Activated CD4-positive, alpha-beta T cell treated with anti-CD3 and anti-CD28 coated beads, Interleukin-2, Interleukin-4, amounts not matched to agents 100 ng/mL and 50 ng/mL, durations not matched to agents 16 hours and 8 hours (primary cell): Measurements from ENCODE around the gene PNLIPRP1.

ENCODE experiments used
- DNase-seq: peaks from one replicate; pipeline ENCODE4 v3.0.0-alpha.2; 2020; ENCODE audit warnings: low spot score

The PNLIPRP1 gene

GRCh38 chr10:116599991-116600390 lies 9.2 kb downstream of the PNLIPRP1 start:
- no peak for DNase-seq

DNA sequence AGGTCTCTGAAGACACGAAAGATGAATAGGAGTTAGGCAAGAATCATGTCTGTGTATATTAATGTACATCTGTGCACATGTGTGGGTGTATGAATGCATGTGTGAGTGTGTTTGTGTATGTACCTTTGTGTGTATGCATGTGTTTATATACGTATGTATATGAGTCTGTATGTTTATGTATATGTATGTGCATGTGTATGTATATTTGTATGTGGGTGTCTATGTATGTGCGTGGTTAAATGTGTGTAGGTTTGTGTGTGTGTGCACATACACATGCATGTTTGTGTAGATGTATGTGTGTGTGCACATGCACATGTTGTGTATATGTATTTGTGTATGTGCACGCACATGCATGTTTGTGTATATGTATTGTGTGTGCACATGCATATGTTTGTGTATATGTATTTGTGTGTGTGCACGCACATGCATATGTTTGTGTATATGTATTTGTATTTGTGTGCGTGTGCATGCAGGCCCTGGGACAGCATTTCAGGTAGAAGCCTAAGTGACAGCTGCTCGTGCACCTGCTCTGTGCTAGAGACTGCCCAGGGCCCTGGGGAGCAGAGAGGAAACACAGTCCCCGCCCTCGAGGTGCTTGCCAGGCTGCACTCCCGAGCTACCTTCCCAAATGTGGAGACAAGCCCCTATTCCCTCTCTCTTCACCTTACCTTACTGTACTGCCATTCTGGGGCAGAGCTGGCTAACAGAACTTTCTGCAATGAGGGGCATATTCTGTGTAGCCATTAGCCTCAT lies 12.1 kb downstream of the PNLIPRP1 start:
- no peak for DNase-seq

- DNase-seq = no peak
Measured at GRCh38 chr10:116606061-116606483, 15.3 kb downstream of the PNLIPRP1 start.

GRCh38 chr10:116607336-116607735 lies 16.6 kb downstream of the PNLIPRP1 start:
- DNase-seq = no peak

DNA sequence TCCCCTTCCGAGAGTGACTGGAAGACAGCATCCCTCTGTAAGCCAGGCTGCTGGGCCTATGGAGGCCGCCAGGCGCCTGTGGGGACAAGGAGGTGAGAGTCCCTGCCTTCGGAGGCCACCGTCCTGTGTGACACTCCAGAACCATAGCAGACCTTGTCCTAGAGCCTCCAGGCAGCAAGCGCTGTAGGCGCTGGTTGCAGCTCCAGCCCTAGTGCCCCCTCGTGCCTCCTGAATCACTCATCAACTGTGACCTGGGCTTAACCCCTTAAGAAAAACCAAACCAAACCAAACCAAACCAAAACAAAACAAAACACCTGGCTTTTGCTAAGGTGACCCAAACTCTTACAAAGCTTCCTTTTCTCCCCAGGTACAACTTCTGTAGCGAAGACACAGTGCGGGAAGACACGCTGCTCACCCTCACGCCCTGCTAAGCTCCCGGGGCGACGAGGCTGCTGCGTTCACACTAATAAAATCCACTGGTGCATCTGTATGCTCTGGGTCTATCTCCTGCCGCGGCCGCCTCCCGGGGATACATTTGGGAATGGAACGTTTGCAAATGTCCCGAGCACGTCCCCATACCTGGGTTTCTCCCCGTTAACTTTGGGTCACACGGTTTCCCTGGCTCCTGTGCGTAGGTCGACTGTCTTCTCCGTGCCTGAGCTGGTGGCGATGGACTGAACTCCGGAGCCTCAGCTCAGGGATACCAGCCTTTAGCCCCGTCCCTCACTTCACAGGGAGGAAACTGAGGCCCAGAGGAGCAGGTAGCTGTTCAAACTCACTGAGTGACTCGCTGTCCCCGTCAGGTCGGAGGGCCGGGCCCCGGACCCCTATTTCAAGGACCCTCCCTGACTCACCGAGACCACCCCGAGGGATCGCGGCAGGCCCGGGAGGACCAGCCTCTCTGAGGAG lies 18.2 kb downstream of the PNLIPRP1 start:
- no peak for DNase-seq

DNA sequence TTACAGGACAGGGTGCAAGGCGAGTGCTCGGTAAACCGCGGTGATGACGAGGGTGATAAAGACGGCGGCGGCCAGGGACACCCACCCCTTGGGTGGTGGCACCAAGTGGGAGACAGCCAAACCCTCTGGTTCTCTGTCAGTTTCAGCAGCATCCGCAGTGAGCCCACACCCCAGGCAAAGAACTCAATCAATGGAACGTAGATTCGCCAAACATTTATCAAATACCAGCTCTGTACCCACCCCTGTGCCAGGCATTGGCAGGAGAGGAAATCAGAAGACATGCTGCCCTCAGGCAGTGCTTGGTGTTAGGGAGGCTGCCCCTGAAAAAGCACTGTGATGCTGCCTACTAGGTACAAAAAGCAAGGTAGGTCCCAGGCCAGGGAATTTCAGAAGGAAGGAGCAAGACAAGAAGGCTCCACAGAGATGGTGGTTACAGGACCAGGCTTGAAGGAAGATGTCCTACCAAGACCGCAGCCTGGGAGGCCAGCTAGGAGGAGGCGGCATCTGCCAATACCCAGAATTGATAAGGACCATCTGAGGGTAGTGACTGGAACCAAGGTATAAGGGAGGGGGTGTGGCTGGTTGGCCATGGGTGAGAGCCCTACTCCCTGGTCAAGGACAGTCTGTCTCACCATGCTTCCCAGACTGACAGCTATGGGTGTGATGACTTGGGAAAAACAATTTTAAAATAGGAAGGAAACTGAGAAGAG lies 19.8 kb downstream of the PNLIPRP1 start:
- no peak for DNase-seq

DNA sequence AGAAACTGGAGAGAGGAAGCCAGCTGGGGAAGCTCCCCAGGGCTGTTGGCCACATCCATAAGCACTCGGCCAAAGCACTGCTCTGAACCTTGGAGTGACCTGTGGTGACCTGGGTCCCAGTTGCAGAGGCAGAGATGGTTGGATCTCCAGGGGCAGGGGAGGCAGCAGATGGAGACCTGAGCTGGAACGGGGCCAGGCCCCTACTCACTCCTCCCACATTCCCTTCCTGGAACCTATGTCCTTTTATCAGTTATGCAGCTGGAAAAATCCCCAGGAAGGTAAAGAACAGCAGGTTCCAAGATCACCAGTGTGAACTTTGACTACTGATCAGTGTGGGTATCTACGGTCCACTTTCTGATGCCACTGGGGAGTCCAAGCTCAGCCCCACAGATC lies 20.4 kb downstream of the PNLIPRP1 start:
- no peak for DNase-seq

DNA sequence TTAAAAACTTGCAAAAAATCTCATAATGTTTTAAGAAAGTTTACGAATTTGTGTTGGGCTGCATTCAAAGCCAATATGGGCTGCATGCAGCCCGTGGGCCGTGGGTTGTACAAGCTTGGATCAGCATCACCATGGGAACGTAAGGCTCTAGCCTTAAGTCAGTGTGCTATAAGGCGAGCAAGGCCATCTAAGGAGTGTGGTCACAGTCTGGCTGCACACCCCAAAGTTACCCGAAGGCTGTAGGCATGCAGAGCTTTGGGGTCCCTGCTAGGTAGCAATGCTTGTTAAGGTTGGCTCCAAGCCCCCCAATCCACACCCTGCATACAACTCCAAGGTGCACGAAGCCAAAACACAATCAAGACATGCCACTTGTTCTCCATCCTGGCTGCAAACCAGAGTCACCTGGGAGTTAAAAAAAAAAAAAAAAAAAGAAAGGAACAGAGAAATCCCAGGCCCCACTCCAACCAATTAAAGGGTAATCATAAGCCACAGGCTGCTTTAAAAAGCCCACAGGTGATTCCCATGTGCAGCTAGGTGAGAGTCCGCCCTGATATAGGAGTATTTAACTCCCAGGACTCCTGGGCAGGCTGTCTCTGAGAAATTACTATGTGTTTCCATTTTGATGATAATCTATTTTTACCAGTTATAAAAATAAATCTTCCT lies 21.5 kb downstream of the PNLIPRP1 start:
- DNase-seq = no peak

DNA sequence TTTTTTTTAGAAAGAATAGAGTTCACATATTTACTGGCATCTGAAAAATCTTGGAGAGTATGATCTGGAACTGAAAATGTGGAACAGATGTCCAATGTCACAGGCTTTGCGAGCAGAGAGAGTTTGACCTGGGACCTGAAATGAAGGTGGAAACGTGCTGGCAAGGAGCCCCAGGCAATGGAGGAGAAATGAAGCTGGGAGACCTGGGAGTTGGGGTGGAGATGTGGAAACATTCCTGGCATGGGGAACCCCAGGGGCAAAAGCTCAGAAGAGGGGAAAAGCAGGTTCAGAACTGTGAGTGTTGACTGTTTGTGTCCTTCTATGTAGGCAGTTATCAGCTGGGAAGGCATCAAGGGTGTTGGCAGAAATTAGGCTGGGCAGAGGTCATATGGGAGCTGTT lies 22.7 kb downstream of the PNLIPRP1 start:
- no peak for DNase-seq

GRCh38 chr10:116614796-116615195 lies 24.0 kb downstream of the PNLIPRP1 start:
- no peak for DNase-seq

DNA sequence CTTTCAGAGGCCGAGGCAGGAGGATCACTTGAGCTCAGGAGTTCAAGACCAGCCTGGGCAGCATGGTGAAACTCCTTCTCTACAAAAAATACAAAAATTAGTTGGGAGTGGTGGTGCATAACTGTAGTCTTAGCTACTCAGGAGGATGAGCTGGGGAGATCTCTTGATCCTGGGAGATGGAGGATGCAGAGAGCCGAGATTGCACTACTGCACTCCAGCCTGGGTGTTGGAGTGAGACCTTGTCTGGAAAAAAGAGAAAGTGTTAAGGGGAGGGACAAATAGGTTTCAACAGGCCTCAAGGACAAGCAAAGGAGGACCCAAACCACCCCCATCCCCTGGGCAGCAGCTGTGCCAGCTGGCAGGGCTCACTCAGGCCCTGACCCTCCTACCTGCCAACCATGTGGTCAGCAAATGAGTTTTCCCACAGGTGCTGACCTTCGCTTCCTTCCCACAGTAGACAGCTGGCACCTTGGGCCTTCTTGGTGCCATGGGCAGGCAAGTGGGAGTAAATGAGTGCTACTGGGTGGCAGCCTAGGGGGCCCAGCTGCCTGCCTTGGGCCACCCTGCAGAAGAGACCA lies 24.5 kb downstream of the PNLIPRP1 start:
- DNase-seq = no peak

GRCh38 chr10:116620423-116621400 lies 30.0 kb downstream of the PNLIPRP1 start, which contains the start of gene PNLIPRP2:
Gene PNLIPRP2, plus strand, starts transcription at chr10:116620953.
- DNase-seq = no peak

DNA sequence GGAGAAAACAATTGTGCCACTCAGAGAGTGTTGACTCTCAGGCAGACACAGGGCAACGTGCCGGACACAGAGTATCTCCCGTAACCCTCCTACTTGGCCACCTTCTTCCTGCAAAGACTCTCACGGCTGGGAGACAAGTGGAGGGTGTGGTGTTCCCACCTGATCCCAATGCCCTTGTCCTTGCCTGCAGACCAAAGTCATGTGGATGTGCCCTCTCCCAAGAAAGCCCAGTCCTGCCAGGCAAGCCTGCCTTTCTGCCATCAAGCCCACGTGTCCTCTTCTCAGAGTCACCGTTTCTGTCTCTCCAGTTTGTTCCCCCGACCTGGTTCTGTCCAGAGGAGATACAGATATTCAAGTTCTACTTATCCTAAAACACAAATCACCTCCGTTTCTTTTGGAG lies 30.7 kb downstream of the PNLIPRP1 start:
- DNase-seq = no peak

- no peak for DNase-seq
Measured at GRCh38 chr10:116621934-116622655, 31.3 kb downstream of the PNLIPRP1 start.

DNA sequence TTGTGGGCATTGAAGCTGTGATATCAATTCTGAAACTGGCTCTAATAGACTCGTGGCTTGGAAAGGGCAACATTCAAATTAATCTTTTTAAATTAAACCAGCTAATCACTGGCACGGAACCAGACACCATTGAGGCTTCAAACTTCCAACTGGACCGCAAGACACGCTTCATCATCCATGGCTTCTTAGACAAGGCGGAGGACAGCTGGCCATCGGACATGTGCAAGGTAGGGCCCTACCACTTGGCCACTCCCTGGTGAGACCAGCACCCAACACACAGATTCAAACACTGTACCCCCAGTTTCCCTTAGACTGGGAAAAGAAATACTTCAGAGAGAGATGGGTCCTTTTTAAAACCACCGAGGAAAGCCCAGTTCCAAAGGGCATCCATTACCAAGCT lies 35.1 kb downstream of the PNLIPRP1 start:
- no peak for DNase-seq

- DNase-seq = no peak
Measured at GRCh38 chr10:116626815-116627214, 36.1 kb downstream of the PNLIPRP1 start.

GRCh38 chr10:116627386-116627933 lies 36.7 kb downstream of the PNLIPRP1 start:
- DNase-seq = no peak

GRCh38 chr10:116629340-116629739 lies 38.6 kb downstream of the PNLIPRP1 start:
- no peak for DNase-seq

DNA sequence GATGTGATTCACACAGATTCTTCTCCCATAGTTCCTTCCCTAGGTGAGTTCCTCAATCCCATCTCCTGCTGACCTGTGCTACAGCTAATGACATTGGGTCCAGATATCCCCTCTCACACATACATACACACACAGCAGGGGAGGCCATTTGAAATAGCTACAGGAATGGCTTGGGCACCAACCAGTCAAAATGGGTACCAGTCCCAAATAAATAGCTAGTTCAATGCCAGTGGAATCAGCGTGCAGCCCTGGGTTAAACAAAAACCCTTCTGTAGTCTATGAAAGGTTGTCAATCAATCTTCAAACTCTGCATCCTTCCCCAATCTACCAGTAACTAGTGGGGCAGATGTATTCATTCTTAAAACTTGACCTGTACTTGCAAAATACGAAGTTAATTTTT lies 39.3 kb downstream of the PNLIPRP1 start:
- no peak for DNase-seq
